Measurements from ENCODE around the gene PRDX6.

GRCh38 chr1:173473599-173474011, 3.5 kb upstream of the PRDX6 start:
- TF ChIP-seq CTCF (IDR thresholded peaks at IDR 0.05) (no peak), POLR2A (IDR thresholded peaks at IDR 0.05) (no peak)
